Measurements from ENCODE around the gene YPEL1.

- TF ChIP-seq, protein P1, sequence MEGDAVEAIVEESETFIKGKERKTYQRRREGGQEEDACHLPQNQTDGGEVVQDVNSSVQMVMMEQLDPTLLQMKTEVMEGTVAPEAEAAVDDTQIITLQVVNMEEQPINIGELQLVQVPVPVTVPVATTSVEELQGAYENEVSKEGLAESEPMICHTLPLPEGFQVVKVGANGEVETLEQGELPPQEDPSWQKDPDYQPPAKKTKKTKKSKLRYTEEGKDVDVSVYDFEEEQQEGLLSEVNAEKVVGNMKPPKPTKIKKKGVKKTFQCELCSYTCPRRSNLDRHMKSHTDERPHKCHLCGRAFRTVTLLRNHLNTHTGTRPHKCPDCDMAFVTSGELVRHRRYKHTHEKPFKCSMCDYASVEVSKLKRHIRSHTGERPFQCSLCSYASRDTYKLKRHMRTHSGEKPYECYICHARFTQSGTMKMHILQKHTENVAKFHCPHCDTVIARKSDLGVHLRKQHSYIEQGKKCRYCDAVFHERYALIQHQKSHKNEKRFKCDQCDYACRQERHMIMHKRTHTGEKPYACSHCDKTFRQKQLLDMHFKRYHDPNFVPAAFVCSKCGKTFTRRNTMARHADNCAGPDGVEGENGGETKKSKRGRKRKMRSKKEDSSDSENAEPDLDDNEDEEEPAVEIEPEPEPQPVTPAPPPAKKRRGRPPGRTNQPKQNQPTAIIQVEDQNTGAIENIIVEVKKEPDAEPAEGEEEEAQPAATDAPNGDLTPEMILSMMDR (IDR thresholded peaks at IDR 0.05 in 2 of 3, conservative IDR thresholded peaks at IDR 0.05 in 1 of 3; ENCODE audit: control insufficient read depth in 2 of 3, extremely low read depth in 1 of 3, insufficient read depth in 1 of 3, low read depth in 3 of 3, low read length in 3 of 3) = no peak
- TF ChIP-seq POLR2AphosphoS5 (IDR thresholded peaks at IDR 0.05; ENCODE audit: low read length) = no peak
- no peak for TF ChIP-seq RAD21 (IDR thresholded peaks at IDR 0.05; ENCODE audit: insufficient read depth, low read depth, low read length)
- no peak for TF ChIP-seq ESRRA (IDR thresholded peaks at IDR 0.05; ENCODE audit: low read length)
- TF ChIP-seq PRDM15 (CRISPR knock-in tag; IDR thresholded peaks at IDR 0.05) = no peak
- no peak for TF ChIP-seq FOXK2 (IDR thresholded peaks at IDR 0.05)
- TF ChIP-seq NFYB (IDR thresholded peaks at IDR 0.05; ENCODE audit: insufficient read depth, low read depth, low read length) = no peak
- TF ChIP-seq EGR1 (IDR thresholded peaks at IDR 0.05; ENCODE audit: borderline replicate concordance in 1 of 2, low read depth in 2 of 2, low read length in 2 of 2) = no peak
- no peak for TF ChIP-seq POLR2A (IDR thresholded peaks at IDR 0.05; ENCODE audit: low read depth, low read length)
- TF ChIP-seq EP300 (IDR thresholded peaks at IDR 0.05; ENCODE audit: borderline replicate concordance in 1 of 2, control insufficient read depth in 1 of 2, low read depth in 2 of 2, low read length in 2 of 2) = no peak
- TF ChIP-seq PML (IDR thresholded peaks at IDR 0.05; ENCODE audit: low read length) = no peak
Measured at GRCh38 chr22:21683401-21683811, 52.2 kb downstream of the YPEL1 start.

All from GM12878 (cell line).